NCI-H1417 (cell line): ENCODE measurements around the gene ZMIZ1.
"Not testable (repeated sequence)": the region's sequence is repeated elsewhere in the genome, so short reads cannot be mapped to it uniquely, and the experiment has no call there.

ENCODE experiments used
- DNase-seq, 3 experiments: peaks; one replicate each; lab custom pipeline; 2025; lab: John Stamatoyannopoulos, UW

The ZMIZ1 gene

GRCh38 chr10:79266084-79266483, 197.3 kb downstream of the ZMIZ1 start:
- DNase-seq, result no peak

GRCh38 chr10:79266543-79267312, 198.0 kb downstream of the ZMIZ1 start:
- no peak for DNase-seq

- DNase-seq, result no peak
Measured at GRCh38 chr10:79267499-79267898, 198.7 kb downstream of the ZMIZ1 start.

GRCh38 chr10:79268161-79268601, 199.4 kb downstream of the ZMIZ1 start:
- DNase-seq, result no peak

GRCh38 chr10:79268742-79269141, 200.0 kb downstream of the ZMIZ1 start:
- DNase-seq, result no peak

- DNase-seq, result no peak
Measured at GRCh38 chr10:79269443-79269842, 200.7 kb downstream of the ZMIZ1 start.

- no peak for DNase-seq
Measured at GRCh38 chr10:79269969-79270368, 201.2 kb downstream of the ZMIZ1 start.

- DNase-seq, result no peak
Measured at GRCh38 chr10:79270466-79271246, 201.9 kb downstream of the ZMIZ1 start.

- DNase-seq, result no peak
Measured at GRCh38 chr10:79272353-79272752, 203.6 kb downstream of the ZMIZ1 start.

GRCh38 chr10:79273604-79274003, 204.8 kb downstream of the ZMIZ1 start:
- no peak for DNase-seq

- no peak for DNase-seq
Measured at GRCh38 chr10:79274279-79275104, 205.7 kb downstream of the ZMIZ1 start.

GRCh38 chr10:79275105-79275430, 206.3 kb downstream of the ZMIZ1 start:
- DNase-seq, result no peak

- no peak for DNase-seq
Measured at GRCh38 chr10:79275431-79275851, 206.7 kb downstream of the ZMIZ1 start.

- no peak for DNase-seq
Measured at GRCh38 chr10:79277579-79278269, 209.0 kb downstream of the ZMIZ1 start.

- not testable (repeated sequence) for DNase-seq
Measured at GRCh38 chr10:79279047-79279446, 210.3 kb downstream of the ZMIZ1 start.

- DNase-seq, result no peak
Measured at GRCh38 chr10:79280956-79281355, 212.2 kb downstream of the ZMIZ1 start.

- no peak for DNase-seq
Measured at GRCh38 chr10:79282388-79282787, 213.6 kb downstream of the ZMIZ1 start.

- no peak for DNase-seq
Measured at GRCh38 chr10:79283616-79284015, 214.8 kb downstream of the ZMIZ1 start.

- no peak for DNase-seq
Measured at GRCh38 chr10:79284158-79284871, 215.5 kb downstream of the ZMIZ1 start.

- no peak for DNase-seq
Measured at GRCh38 chr10:79285315-79286197, 216.8 kb downstream of the ZMIZ1 start.
